Tracheal epithelial cell (primary cell): ENCODE data around the gene TMEM147. TPM values are rescaled to one million over a fixed set of nuclear protein-coding genes. Genes with fewer than 3 reads are reported as not detected.

Experiments used
- total RNA-seq: library from RNA; depleted of rRNA; stranded (reverse); fragments of >200 nt; gene quantifications from 2 replicates; pipeline ENCODE4 v1.2.1, GENCODE V29; 2014

The TMEM147 gene
- total RNA-seq = 132 and 141 TPM in 2 replicates

GRCh38 chr19:35545001-35545854 is at the start of gene TMEM147:
Gene TMEM147, plus strand, starts transcription at chr19:35545626. Its CDS starts 114 bp downstream, at chr19:35545740.

GRCh38 chr19:35513628-35514281 is 31.7 kb upstream of the TMEM147 start, which contains the start of gene DMKN:
Gene DMKN, minus strand, starts transcription at chr19:35513649. Its CDS starts 174 bp downstream, at chr19:35513475.

DNA sequence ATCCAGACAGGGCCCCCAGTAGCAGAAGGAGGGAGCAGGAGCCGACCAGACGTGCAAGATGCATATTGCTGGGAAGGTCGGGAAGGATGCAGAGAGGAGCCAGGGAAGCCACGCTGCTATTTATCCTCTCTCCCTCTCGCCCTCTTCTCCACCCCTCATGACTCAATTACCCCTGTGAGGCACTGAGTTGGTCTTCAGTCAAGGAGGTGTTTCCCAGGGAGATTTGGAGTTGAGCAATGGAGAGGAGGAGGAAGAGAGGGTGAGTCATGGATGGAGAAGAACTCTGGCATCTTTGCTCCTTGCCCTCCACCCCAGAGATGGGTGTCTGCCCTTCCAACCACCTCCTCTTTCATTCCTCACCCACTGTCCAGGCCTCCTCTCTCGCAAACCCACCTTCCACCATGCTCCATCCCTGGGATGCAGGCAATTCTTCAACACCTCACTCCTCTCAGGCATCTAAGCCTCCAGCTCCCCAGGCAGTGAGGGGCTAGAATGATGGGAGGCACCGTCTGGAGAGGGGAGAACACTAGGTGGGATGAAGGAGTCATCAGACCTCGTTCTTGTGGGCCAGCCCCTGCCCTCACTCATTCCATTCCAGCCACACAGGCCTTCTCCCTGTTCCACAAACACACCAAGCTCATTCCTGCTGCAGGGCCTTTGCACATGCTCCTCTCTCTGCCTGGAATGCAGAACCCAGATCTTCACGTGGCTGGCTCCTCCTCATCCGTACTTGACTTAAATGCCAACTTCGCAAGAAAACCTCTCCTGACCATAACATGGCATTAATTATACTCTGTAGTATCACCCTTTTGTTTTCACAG is 17.0 kb upstream of the TMEM147 start, which contains the start of gene SBSN:
Gene SBSN, minus strand, starts transcription at position 94 of the 821 bp plus-strand sequence. Its CDS starts 30 bp downstream, at position 64.

GRCh38 chr19:35533201-35533821 is 12.1 kb upstream of the TMEM147 start, which contains the start of gene GAPDHS:
Gene GAPDHS, plus strand, starts transcription at chr19:35533456. Its CDS starts 72 bp downstream, at chr19:35533528.

GRCh38 chr19:35563207-35563829 is 17.9 kb downstream of the TMEM147 start, which contains the start of gene ATP4A:
Gene ATP4A, minus strand, starts transcription at chr19:35563658. Its CDS starts 29 bp downstream, at chr19:35563629.

DNA sequence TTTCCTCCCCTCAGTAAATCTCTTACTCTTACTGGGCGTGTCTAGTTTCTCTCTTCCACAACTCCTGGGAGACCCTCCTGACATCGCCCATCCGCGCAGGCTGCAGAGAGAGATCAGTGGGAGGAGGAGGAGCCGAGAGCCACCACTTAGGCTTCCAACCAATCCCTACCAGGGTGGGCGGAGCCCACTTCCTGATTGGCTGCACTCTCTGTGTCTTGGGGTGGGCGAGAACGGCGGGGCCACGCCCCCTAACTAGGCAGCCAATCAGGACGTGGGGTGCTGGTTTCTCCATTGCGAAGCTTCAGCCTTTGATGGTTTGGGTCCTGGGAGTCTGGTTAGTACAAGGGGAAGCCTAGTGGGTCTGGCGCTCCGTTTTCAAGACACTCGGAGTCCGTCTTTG is 40.4 kb downstream of the TMEM147 start, which contains the start of gene PMIS2:
Gene PMIS2, plus strand, starts transcription at position 326 of the 400 bp plus-strand sequence. CDS start 87 bp downstream, outside the sequence.

Other genes with a start within 250 kb of the TMEM147 start
- not detected in 2 replicates for gene CD22, start 216.4 kb upstream of the TMEM147 start, total RNA-seq
- gene FFAR1, start 197.7 kb upstream of the TMEM147 start, total RNA-seq = under 0.01 TPM in 1 of 2 replicates, not detected in the other
- not detected in 2 replicates for gene FFAR3, start 187.2 kb upstream of the TMEM147 start, total RNA-seq
- gene GPR42, start 174.6 kb upstream of the TMEM147 start, total RNA-seq = not detected in 2 replicates
- 0.24 TPM in 1 of 2 replicates, not detected in the other for gene FFAR2, start 97.4 kb upstream of the TMEM147 start, total RNA-seq
- gene KRTDAP, start 55.2 kb upstream of the TMEM147 start, total RNA-seq = 3.1 TPM in 1 of 2 replicates, not detected in the other
- gene DMKN, start 32.0 kb upstream of the TMEM147 start, total RNA-seq = 75.0 and 131 TPM in 2 replicates
- 2.3 and 16.6 TPM in 2 replicates for gene SBSN, start 17.3 kb upstream of the TMEM147 start, total RNA-seq
- not detected in 2 replicates for gene GAPDHS, start 12.2 kb upstream of the TMEM147 start, total RNA-seq
- gene ATP4A, start 18.0 kb downstream of the TMEM147 start, total RNA-seq = not detected in 2 replicates
- gene PMIS2, start 40.5 kb downstream of the TMEM147 start, total RNA-seq = not detected in 2 replicates
- 3.8 and 7.5 TPM in 2 replicates for gene HAUS5, start 67.1 kb downstream of the TMEM147 start, total RNA-seq
- 40.9 and 48.0 TPM in 2 replicates for gene RBM42, start 83.4 kb downstream of the TMEM147 start, total RNA-seq
- gene ETV2, start 96.1 kb downstream of the TMEM147 start, total RNA-seq = not detected in 2 replicates
- 309 and 377 TPM in 2 replicates for gene COX6B1, start 102.7 kb downstream of the TMEM147 start, total RNA-seq
- not detected in 2 replicates for gene UPK1A, start 120.9 kb downstream of the TMEM147 start, total RNA-seq
- gene ZBTB32, start 158.9 kb downstream of the TMEM147 start, total RNA-seq = not detected in 2 replicates
- gene KMT2B, start 172.4 kb downstream of the TMEM147 start, total RNA-seq = 6.7 and 7.9 TPM in 2 replicates
- not detected in 2 replicates for gene IGFLR1, start 196.8 kb downstream of the TMEM147 start, total RNA-seq
- 3.2 and 5.3 TPM in 2 replicates for gene U2AF1L4, start 199.8 kb downstream of the TMEM147 start, total RNA-seq
- 15.9 and 18.1 TPM in 2 replicates for gene PSENEN, start 200.0 kb downstream of the TMEM147 start, total RNA-seq
- gene LIN37, start 202.9 kb downstream of the TMEM147 start, total RNA-seq = 6.4 and 8.0 TPM in 2 replicates
- gene HSPB6, start 211.4 kb downstream of the TMEM147 start, total RNA-seq = 0.43 TPM in 1 of 2 replicates, not detected in the other
- 2.9 and 4.0 TPM in 2 replicates for gene PROSER3, start 212.6 kb downstream of the TMEM147 start, total RNA-seq
- gene ARHGAP33, start 229.9 kb downstream of the TMEM147 start, total RNA-seq = under 0.01 TPM in 1 of 2 replicates, not detected in the other